Measurements from ENCODE around the gene IQSEC3.
A peak's percentile ranks its signal among the peaks of the same experiment; 100 is the strongest.
"Not testable (repeated sequence)": the region's sequence is repeated elsewhere in the genome, so short reads cannot be mapped to it uniquely, and the experiment has no call there.

The IQSEC3 gene

DNA sequence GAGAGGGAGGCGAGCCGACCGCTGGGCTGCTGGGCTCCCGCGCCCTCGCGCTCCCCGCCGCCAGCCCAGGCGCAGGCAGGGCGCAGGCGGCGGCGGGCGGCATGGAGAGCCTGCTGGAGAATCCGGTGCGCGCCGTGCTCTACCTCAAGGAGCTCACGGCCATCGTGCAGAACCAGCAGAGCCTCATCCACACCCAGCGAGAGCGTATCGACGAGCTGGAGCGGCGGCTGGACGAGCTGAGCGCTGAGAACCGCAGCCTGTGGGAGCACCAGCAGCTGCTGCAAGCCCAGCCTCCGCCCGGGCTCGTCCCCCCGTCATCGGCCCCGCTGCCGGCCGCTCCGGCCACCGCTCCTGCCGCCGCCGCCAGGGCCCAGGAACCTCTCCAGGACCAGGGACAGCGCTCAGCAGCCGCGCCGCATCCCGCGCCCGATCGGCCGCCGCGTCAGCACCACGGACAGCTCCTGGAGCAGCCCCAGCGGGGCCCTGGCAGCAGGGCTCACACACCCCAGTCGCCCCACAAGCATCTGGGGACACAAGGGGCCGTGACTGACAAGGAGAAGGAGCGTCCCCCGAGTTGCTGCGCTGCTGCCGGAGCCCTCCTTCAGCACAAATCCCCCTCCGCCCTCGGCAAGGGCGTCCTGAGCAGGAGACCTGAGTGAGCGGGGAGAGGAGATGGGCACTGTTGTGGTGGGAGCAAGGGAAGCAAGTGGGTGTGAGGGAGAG, 376 bp downstream of the IQSEC3 start:
- H3K27me3 Mint-ChIP-seq = peaks cover 42% of the 10 kb centered on the region
- H3K4me3 Mint-ChIP-seq, H3K4me1 Mint-ChIP-seq, H3K9me3 Mint-ChIP-seq, H3K27ac Mint-ChIP-seq, H3K36me3 Mint-ChIP-seq: not testable (repeated sequence)
- peak; percentile 66 for ATAC-seq

- not testable (repeated sequence) for H3K4me3 Mint-ChIP-seq, ATAC-seq, H3K27ac Mint-ChIP-seq, H3K36me3 Mint-ChIP-seq, H3K9me3 Mint-ChIP-seq, H3K4me1 Mint-ChIP-seq
- peaks cover 50% of the 10 kb centered on the region for H3K27me3 Mint-ChIP-seq
Measured at GRCh38 chr12:69677-70076, 3.1 kb downstream of the IQSEC3 start.

- H3K4me3 Mint-ChIP-seq, H3K27ac Mint-ChIP-seq: not testable (repeated sequence)
- peaks cover 51% of the 10 kb centered on the region for H3K27me3 Mint-ChIP-seq
Measured at GRCh38 chr12:70541-70940, 4.0 kb downstream of the IQSEC3 start.

DNA sequence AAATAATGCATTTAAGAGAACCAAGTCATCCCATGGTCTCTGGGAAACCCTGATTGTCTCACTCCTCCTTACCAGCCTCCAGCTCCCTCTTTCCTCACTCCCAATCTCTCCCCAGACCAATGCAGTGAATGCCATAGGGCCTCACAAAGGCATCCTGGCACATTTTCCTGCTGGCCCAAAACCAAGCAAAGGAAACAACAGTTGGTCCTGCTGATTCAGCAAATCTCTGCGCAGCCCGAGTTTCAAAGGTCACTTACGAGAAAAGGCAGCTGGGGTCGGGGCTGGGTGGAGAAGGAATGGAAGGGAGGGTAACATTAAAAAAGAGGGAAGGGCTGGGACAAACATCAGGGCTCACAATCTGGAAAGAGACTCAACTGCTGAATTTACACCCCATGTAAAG, 5.5 kb downstream of the IQSEC3 start:
- H3K4me1 Mint-ChIP-seq, H3K36me3 Mint-ChIP-seq, H3K4me3 Mint-ChIP-seq, H3K9me3 Mint-ChIP-seq, ATAC-seq, H3K27ac Mint-ChIP-seq: not testable (repeated sequence)
- peaks cover 62% of the 10 kb centered on the region for H3K27me3 Mint-ChIP-seq

More at GRCh38 chr12:70541-70940, 4.0 kb downstream of the IQSEC3 start:
- not testable (repeated sequence) for ATAC-seq, H3K9me3 Mint-ChIP-seq, H3K36me3 Mint-ChIP-seq, H3K4me1 Mint-ChIP-seq

DNA sequence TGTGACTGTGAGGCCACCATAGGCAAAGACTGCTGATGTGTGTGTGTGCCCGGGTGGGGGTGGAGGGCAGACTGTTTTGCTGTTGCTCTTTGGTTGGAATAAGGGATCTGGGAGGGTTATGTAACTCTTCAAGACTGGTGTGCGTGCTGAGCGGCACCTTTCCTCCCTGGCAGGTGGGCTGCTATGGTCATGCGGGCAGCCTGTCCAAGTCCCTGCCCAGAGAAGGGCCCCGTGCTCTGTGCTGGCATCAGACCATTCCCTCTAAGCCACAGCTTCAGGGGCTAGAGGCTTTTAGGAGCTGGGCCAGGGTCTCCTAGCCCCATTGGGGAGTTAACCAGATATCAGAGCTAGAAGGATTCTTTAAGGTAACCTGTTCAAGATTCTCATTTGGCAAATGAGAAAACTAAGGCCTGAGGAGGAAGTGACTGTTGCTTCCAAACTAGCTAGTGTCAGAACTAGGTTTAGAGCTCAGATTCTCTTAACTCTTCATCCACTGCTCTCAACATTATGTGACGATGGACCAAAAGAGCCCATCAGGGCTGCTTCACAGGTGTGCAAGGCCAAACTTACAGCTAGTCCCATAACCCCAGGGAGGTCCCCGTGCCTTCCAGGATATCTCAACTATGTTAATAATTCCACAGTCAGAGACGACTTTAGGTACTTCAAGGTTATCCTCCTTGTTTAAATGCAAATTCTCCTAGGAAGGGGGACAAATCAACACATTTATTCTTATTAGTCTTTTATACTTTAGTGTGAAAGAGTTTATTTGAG, 8.0 kb downstream of the IQSEC3 start:
- peaks cover 68% of the 10 kb centered on the region for H3K27me3 Mint-ChIP-seq
- H3K4me1 Mint-ChIP-seq, H3K27ac Mint-ChIP-seq, H3K36me3 Mint-ChIP-seq, H3K4me3 Mint-ChIP-seq, ATAC-seq, H3K9me3 Mint-ChIP-seq: not testable (repeated sequence)

DNA sequence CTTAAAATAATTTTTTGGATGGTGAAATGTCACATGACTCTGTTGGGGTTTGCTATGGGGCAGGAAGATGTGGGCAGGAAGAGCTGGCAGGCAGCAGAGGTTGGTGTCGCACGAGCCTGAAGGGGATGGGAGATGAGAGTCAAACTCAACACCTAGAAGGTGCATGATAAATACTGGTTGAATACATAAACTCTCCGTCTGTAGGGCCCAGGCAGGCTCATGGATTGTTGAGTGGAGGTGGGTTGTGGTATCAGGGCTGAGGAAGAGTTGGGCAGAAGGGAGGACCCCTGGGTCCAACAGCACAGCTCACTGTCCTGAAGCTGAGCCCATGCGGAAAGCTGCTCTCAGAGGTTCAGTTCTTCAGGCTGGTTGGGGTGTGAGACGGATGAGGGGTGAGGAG, 9.0 kb downstream of the IQSEC3 start:
- H3K36me3 Mint-ChIP-seq, H3K4me1 Mint-ChIP-seq, H3K4me3 Mint-ChIP-seq, ATAC-seq, H3K27ac Mint-ChIP-seq, H3K9me3 Mint-ChIP-seq: not testable (repeated sequence)
- peaks cover 65% of the 10 kb centered on the region for H3K27me3 Mint-ChIP-seq

DNA sequence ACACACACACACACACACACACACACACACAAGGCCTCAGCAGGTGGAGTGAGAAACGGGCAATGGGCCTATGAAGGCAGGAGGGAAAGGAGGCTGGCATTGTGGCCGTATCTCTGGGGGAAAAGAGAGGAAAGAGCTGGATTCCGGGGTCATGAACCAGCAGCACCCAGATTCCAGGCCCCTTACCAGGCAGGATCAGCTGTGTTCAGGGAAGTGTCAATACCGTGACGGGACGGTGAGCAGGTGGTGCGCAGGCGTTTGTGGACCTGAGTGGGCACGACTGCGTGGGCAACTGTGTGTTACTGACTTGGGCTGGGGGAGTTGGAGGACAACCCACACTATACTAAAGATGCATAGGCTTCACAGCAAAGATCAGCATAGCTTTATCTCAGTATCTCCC, 9.5 kb downstream of the IQSEC3 start:
- peak; percentile 16 for ATAC-seq
- peaks cover 65% of the 10 kb centered on the region for H3K27me3 Mint-ChIP-seq
- not testable (repeated sequence) for H3K4me1 Mint-ChIP-seq, H3K9me3 Mint-ChIP-seq, H3K27ac Mint-ChIP-seq, H3K36me3 Mint-ChIP-seq, H3K4me3 Mint-ChIP-seq

GRCh38 chr12:76551-76950, 10.0 kb downstream of the IQSEC3 start:
- not testable (repeated sequence) for H3K9me3 Mint-ChIP-seq, H3K36me3 Mint-ChIP-seq, H3K4me3 Mint-ChIP-seq, H3K4me1 Mint-ChIP-seq, H3K27ac Mint-ChIP-seq
- H3K27me3 Mint-ChIP-seq = peaks cover 66% of the 10 kb centered on the region
- ATAC-seq = peak; percentile 10

DNA sequence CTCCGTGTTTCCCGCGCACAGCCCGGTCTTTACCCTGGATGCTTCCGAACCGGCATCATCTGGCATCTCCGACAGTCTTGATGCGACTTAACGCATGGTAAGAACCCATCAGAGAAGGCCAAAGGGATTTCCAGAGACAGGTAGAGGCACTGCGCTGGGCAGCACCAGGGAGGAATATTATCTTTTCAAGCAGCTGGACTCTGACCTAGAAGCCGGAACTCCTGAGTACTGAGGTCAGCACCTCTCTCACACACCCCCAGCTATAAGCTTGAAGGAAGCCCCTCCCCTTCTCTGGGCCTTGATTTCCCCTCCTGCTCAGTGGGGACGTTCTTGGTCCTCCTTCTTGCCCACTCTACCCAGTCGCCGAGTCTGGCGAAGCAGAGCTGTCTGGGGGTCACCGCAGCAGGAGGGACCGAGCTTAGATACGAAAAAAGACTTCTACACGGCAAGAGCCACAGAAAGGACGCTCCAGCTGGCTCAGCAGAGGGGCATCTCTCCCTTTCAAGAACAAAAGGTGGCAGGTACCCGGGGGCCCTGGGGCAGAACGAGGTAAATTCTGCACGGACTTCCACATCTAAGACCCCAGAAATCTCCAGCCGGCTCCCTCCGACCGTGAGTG, 10.6 kb downstream of the IQSEC3 start:
- ATAC-seq, H3K4me1 Mint-ChIP-seq, H3K4me3 Mint-ChIP-seq, H3K9me3 Mint-ChIP-seq, H3K27ac Mint-ChIP-seq, H3K36me3 Mint-ChIP-seq: not testable (repeated sequence)
- peaks cover 66% of the 10 kb centered on the region for H3K27me3 Mint-ChIP-seq

DNA sequence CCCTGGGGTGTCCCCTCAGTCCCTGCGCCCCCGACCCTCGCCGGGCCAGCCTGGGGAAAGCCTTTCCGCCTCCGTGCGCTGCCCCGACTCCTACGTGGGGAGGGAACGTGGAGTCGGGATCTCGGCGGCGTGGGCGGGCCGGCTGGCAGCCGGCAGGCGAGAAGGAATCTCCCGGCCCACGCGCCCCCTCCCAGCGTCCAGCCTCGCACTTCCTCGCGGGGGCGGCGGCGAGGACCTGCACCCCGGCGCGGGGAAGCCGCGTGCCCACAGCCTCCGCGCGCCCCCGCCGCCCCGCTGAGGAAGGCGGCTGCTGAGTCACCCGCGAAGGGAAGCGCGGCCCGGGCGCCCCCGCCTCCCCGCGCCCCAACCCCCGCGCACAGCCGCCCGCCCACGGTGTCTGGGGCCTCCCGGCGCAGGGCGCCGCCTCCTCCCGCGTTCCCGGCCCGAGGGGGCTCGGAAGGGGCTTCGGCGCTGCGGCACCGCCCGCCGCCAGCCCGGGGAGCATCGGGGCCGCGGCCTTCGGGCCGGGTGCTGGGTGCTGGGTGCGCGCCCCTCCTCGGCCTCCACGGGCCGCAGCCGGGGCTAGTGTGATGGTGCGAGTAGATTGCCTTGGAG, 11.3 kb downstream of the IQSEC3 start:
- H3K4me1 Mint-ChIP-seq, H3K27ac Mint-ChIP-seq, H3K4me3 Mint-ChIP-seq, H3K9me3 Mint-ChIP-seq, ATAC-seq, H3K36me3 Mint-ChIP-seq: not testable (repeated sequence)
- peaks cover 70% of the 10 kb centered on the region for H3K27me3 Mint-ChIP-seq

DNA sequence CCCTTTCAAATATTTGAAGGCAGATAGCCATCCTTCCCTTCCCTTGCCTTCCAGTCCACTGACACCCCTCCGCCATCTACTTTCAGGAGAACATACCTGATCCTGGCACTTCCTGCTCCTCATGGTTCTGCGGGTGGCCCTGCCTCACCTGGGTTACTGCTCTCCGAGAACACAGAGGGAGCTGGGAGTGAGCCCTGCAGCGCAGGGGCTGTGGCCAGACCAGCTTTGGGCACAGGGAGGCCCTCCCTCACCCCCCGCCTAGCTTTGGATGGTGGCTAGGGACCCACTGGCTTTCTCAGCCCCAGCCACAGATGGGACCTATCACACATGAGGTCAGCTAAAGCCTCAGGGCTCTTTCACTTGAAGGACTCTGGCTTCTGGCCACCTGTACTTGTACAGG, 12.4 kb downstream of the IQSEC3 start:
- ATAC-seq = no peak
- Mint-ChIP-seq H3K27me3 (peaks cover 80% of the 10 kb centered on the region), H3K4me1 (no peaks in the 10 kb centered on the region), H3K4me3 (no peak overlapping the region), H3K9me3 (no peaks in the 10 kb centered on the region), H3K27ac (no peak overlapping the region), H3K36me3 (no peaks in the 10 kb centered on the region)

GRCh38 chr12:80681-81190, 14.2 kb downstream of the IQSEC3 start:
- Mint-ChIP-seq H3K36me3 (no peaks in the 10 kb centered on the region), H3K9me3 (no peaks in the 10 kb centered on the region), H3K27me3 (peaks cover 69% of the 10 kb centered on the region), H3K4me1 (no peaks in the 10 kb centered on the region), H3K4me3 (no peak overlapping the region), H3K27ac (no peak overlapping the region)
- ATAC-seq = no peak

DNA sequence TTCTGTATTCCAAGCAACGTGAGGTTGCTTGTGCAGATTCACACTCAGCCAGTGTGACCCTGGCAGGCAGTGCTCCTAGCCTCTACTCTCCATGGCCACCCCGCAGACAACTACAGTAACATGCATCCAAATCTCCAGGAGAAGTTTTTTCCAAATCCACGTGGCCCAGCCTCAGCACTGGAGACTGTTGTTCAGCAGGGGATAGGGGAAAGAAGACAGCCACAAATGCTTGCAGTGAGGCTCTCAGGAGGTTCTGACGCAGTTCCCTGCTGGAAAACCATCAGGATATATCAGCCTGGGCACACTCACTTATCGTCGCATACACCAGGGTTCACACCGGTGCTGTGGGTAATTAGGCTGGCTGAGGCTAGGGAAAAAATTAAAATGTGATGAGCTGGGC, 16.2 kb downstream of the IQSEC3 start:
- ATAC-seq = no peak
- no peaks in the 10 kb centered on the region for H3K4me1 Mint-ChIP-seq
- H3K36me3 Mint-ChIP-seq = no peaks in the 10 kb centered on the region
- no peak overlapping the region for H3K4me3 Mint-ChIP-seq
- H3K9me3 Mint-ChIP-seq = no peaks in the 10 kb centered on the region
- peaks cover 56% of the 10 kb centered on the region for H3K27me3 Mint-ChIP-seq
- no peak overlapping the region for H3K27ac Mint-ChIP-seq

DNA sequence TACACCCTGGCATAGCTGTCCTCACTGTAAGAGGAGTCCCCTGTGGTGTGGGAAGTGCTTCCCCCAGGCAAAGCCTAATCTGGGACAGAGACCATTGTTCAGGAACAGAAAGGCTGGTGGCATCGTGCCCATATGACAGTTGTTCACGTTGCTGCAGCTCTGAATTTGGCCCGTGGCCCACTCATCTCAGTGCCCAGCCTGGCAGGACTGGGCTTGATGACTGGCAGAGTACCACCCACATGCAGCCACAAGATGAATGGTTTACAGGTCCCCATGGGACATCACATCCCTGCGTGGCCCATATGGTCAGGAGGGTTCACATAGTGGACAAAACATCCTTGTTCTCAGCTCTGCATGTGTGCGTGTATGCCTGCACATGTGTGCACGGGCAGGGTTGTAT, 17.5 kb downstream of the IQSEC3 start:
- Mint-ChIP-seq H3K36me3 (no peaks in the 10 kb centered on the region), H3K27me3 (peaks cover 52% of the 10 kb centered on the region), H3K4me1 (no peaks in the 10 kb centered on the region), H3K9me3 (no peaks in the 10 kb centered on the region), H3K27ac (no peak overlapping the region), H3K4me3 (no peak overlapping the region)
- ATAC-seq = peak; percentile 3

DNA sequence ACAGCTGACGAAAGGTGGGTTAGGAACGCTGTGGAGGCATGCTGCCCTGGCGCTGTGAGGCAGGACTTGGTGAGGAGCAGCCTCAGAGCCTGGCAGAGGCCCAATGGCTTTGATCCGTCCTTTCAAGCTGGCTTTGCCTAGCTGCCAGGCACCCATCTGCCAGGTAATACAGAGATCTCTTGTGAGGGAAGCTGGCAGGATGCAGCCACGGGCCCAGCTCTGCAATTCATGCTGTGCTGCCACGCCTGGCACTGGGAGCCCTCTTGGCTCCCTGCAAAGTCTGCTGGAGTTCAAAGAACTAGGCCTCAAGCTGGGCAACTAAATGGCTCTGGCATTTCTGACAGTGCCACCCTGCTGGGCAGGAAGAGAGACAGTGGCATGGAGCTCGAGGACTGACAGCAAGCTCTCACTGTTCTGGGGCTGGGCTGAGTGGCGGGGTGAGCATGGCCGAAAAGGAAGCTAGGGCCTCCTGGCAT, 18.7 kb downstream of the IQSEC3 start:
- no peaks in the 10 kb centered on the region for H3K36me3 Mint-ChIP-seq
- H3K9me3 Mint-ChIP-seq = peaks cover 4% of the 10 kb centered on the region
- no peak overlapping the region for H3K4me3 Mint-ChIP-seq
- peaks cover 42% of the 10 kb centered on the region for H3K27me3 Mint-ChIP-seq
- H3K27ac Mint-ChIP-seq = no peak overlapping the region
- no peak for ATAC-seq
- no peaks in the 10 kb centered on the region for H3K4me1 Mint-ChIP-seq

All from stimulated activated memory B cell treated with anti-CD40 and anti-IgM and Interleukin-4, amounts not matched to agents 10 μg/mL and 1 μg/mL and 100 μg/mL, for 72 hours (primary cell).